MCF 10A (cell line): Measurements from ENCODE around the gene THY1. TPM values are rescaled to one million over a fixed set of nuclear protein-coding genes. Genes with fewer than 3 reads are reported as not detected.

Experiments used
- BruUV-seq: library from RNA; stranded (reverse); fragments of 400-500 nt; replicated peaks from 2 replicates; lab custom pipeline; 2021; lab: Mats Ljungman, UMichigan
- CTCF ChIA-PET: fragments of 300-600 bp; sonication (Branson Sonifier 250); formaldehyde crosslinking; extraction: SDS; loops from one replicate; lab custom pipeline; 2021; ENCODE audit warnings: antibody characterized with exemption, inconsistent platforms; lab: Yijun Ruan, JAX
- POLR2A ChIA-PET: fragments of 300-600, 350-650 bp; sonication (Branson Sonifier 250); formaldehyde crosslinking; extraction: SDS; loops from one replicate; lab custom pipeline; 2020; ENCODE audit warnings: antibody characterized with exemption, inconsistent platforms; lab: Yijun Ruan, JAX
- DNase-seq: peaks from one replicate; pipeline ENCODE4 v3.0.0-alpha.2; 2018; ENCODE audit not compliant: unreplicated experiment
- H3K27ac Mint-ChIP-seq: one replicate; pipeline ENCODE4 v1.8.0; 2022; ENCODE audit warnings: mild to moderate bottlenecking, low read depth, mixed read lengths; ENCODE audit not compliant: unreplicated experiment
- H3K27me3 Mint-ChIP-seq: one replicate; pipeline ENCODE4 v1.8.0; 2022; ENCODE audit warnings: mixed read lengths; ENCODE audit not compliant: insufficient read depth, unreplicated experiment
- H3K36me3 Mint-ChIP-seq: one replicate; pipeline ENCODE4 v1.8.0; 2022; ENCODE audit warnings: mild to moderate bottlenecking, moderate library complexity, mixed read lengths; ENCODE audit not compliant: insufficient read depth, unreplicated experiment
- H3K4me1 Mint-ChIP-seq: one replicate; pipeline ENCODE4 v1.8.0; 2022; ENCODE audit warnings: mixed read lengths; ENCODE audit not compliant: insufficient read depth, unreplicated experiment
- H3K4me3 Mint-ChIP-seq: one replicate; pipeline ENCODE4 v1.8.0; 2022; ENCODE audit warnings: mild to moderate bottlenecking, moderate library complexity, mixed read lengths; ENCODE audit not compliant: unreplicated experiment
- H3K9me3 Mint-ChIP-seq: one replicate; pipeline ENCODE4 v1.8.0; 2022; ENCODE audit warnings: mixed read lengths; ENCODE audit not compliant: unreplicated experiment
- intact Hi-C: fragments of 100-400 bp; cut with micrococcal nuclease; formaldehyde crosslinking; loops from 2 replicates; pipeline ENCODE4 v1.14.1; 2022
- total RNA-seq: library from RNA; stranded (reverse); gene quantifications from 2 replicates; pipeline ENCODE4 v1.2.3, GENCODE V29; 2022
- TF ChIP-seq, protein P1 (sequence below): fragments of 200-600 bp; IDR thresholded peaks from one replicate; pipeline ENCODE4 v1.8.0; 2022; ENCODE audit warnings: antibody characterized with exemption, mild to moderate bottlenecking; ENCODE audit not compliant: unreplicated experiment

The THY1 gene
- total RNA-seq, 1 experiment from 2014 or later, result not detected

- Mint-ChIP-seq H3K4me1 (no peaks in the 10 kb centered on the region), H3K27ac (no peak overlapping the region), H3K9me3 (no peaks in the 10 kb centered on the region), H3K36me3 (no peaks in the 10 kb centered on the region), H3K4me3 (no peak overlapping the region), H3K27me3 (no peaks in the 10 kb centered on the region)
- TF ChIP-seq, protein P1, sequence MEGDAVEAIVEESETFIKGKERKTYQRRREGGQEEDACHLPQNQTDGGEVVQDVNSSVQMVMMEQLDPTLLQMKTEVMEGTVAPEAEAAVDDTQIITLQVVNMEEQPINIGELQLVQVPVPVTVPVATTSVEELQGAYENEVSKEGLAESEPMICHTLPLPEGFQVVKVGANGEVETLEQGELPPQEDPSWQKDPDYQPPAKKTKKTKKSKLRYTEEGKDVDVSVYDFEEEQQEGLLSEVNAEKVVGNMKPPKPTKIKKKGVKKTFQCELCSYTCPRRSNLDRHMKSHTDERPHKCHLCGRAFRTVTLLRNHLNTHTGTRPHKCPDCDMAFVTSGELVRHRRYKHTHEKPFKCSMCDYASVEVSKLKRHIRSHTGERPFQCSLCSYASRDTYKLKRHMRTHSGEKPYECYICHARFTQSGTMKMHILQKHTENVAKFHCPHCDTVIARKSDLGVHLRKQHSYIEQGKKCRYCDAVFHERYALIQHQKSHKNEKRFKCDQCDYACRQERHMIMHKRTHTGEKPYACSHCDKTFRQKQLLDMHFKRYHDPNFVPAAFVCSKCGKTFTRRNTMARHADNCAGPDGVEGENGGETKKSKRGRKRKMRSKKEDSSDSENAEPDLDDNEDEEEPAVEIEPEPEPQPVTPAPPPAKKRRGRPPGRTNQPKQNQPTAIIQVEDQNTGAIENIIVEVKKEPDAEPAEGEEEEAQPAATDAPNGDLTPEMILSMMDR, result no peak
- DNase-seq, result no peak
- intact Hi-C loops, result no loop called here
- ChIA-PET CTCF (interaction anchor here (0.5 to 0.8 kb wide), 5 partner anchors 13 to 1313 kb away, joined by 3 read pairs; no protein-coding TSS in a partner anchor), POLR2A (interaction anchor here (1.6 to 2.1 kb wide), 2 partner anchors 15 to 20 kb away, joined by 5 to 6 read pairs; no protein-coding TSS in a partner anchor)
- BruUV-seq, result no TSS peak
These were observed 24.8 kb upstream of the THY1 start for GRCh38 chr11:119447664-119448242.

DNA sequence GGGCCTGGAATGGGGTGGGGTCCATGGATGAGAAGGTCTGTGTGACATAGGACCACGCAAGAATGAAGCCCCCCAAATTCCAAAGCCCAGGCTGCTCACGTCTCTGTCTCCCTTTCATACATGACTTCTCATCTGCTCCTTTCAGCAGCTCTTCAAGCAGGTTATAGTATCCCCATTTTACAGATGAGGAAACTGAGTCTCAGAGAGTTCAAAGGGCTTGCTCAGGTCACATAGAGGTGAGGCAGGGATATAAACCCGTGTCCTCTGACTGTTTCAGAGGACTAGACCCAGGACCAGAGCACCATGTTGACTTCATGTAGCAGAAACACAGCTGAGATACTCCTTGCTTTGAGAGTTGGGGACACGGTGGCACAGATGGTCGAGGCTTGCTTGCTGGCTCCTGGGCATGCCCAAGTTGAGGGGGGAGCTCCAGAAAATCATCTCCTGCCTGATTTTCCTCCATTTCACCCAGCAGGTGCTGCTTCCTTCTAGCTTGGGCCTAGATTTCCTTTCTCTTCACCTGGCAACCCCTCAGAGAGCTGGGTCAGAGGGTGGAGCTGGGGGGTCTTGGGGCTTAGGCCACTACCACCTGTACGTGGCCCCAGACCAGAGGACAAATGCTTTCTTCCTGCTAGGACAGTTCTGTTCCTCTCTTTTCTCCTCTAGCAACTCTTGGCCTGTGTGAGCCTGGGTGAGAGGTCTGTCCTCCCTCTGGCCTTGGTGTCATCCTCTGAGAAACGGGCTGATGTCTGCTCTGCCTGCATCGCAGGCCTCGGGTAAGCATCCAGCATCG is 24.1 kb upstream of the THY1 start:
- Mint-ChIP-seq H3K27me3 (no peaks in the 10 kb centered on the region), H3K27ac (no peak overlapping the region), H3K9me3 (no peaks in the 10 kb centered on the region), H3K4me1 (no peaks in the 10 kb centered on the region), H3K36me3 (no peaks in the 10 kb centered on the region), H3K4me3 (no peak overlapping the region)
- TF ChIP-seq, protein P1, result no peak
- BruUV-seq, result no TSS peak
- DNase-seq, result no peak
- ChIA-PET POLR2A (interaction anchor here (1.6 to 2.1 kb wide), 2 partner anchors 14 to 20 kb away, joined by 5 to 6 read pairs; no protein-coding TSS in a partner anchor), CTCF (interaction anchor here (0.6 kb wide), 1 partner anchor 28 kb away, joined by 3 read pairs; no protein-coding TSS in a partner anchor)
- intact Hi-C loops, result no loop called here

DNA sequence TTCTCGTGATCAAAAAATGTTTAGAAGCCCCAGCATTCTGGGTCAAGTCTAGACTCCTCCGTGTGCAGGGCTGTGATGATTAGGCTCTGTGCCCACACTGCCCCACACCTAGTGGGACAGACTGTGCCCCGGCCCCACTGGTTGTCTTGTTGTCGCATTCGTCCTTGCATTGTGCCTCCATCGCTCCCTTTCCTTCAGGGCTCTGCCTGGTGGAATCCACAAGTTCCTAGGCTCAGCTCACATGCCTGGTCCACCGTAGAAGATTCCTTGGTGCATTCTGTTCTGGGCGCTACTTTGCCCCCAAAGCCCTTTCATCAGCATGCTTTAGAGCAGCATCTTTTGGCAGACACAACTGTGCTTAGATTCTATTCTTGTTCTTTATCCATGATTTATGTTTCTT is 23.5 kb upstream of the THY1 start:
- TF ChIP-seq, protein P1, result no peak
- intact Hi-C loops, result no loop called here
- no peaks in the 10 kb centered on the region for H3K9me3 Mint-ChIP-seq
- H3K4me3 Mint-ChIP-seq, result no peak overlapping the region
- no peaks in the 10 kb centered on the region for H3K4me1 Mint-ChIP-seq
- ChIA-PET POLR2A (no interaction called here), CTCF (no interaction called here)
- no peak for DNase-seq
- no peaks in the 10 kb centered on the region for H3K27me3 Mint-ChIP-seq
- H3K27ac Mint-ChIP-seq, result no peak overlapping the region
- H3K36me3 Mint-ChIP-seq, result no peaks in the 10 kb centered on the region
- BruUV-seq, result no TSS peak

- Mint-ChIP-seq H3K27me3 (no peaks in the 10 kb centered on the region), H3K36me3 (no peaks in the 10 kb centered on the region), H3K9me3 (no peaks in the 10 kb centered on the region), H3K4me1 (no peaks in the 10 kb centered on the region), H3K4me3 (no peak overlapping the region), H3K27ac (no peak overlapping the region)
- TF ChIP-seq, protein P1, result no peak
- CTCF ChIA-PET, result no interaction called here
- POLR2A ChIA-PET, result interaction anchor here (0.6 kb wide), 1 partner anchor 237 kb away, joined by 3 read pairs; no protein-coding TSS in a partner anchor
- intact Hi-C loops, result no loop called here
- no peak for DNase-seq
- BruUV-seq, result no TSS peak
These were observed 22.9 kb upstream of the THY1 start for GRCh38 chr11:119445850-119446249.
